Gastroesophageal sphincter (tissue), 4 donors: ENCODE measurements around the gene RABL6. TPM values are rescaled to one million over a fixed set of nuclear protein-coding genes. Genes with fewer than 3 reads are reported as not detected.

Experiments used
- ATAC-seq: fragments of 150-250 bp; one replicate; pipeline ENCODE4 v1.9.1; 2016; ENCODE audit warnings: mild to moderate bottlenecking, moderate library complexity
- H3K27ac ChIP-seq, 4 donors: fragments of 200-600 bp; sonication (generic) in 3 of 4; 1 replicate in 3 of 4; 2 replicates in 1 of 4; pipeline ENCODE4 v1.5.1; 2016 to 2019
- H3K27me3 ChIP-seq: fragments of 200-600 bp; sonication (generic); one replicate; pipeline ENCODE4 v1.5.1; 2019
- H3K36me3 ChIP-seq, 2 donors: fragments of 200-600 bp; sonication (generic); one replicate each; pipeline ENCODE4 v1.5.1; 2019; ENCODE audit warnings: control low read depth in 1 of 2
- H3K4me1 ChIP-seq, 3 donors: fragments of 200-600 bp; sonication (generic); 1 replicate in 2 of 3; 2 replicates in 1 of 3; pipeline ENCODE4 v1.5.1; 2016 to 2019; ENCODE audit warnings: control low read depth in 2 of 3
- H3K4me3 ChIP-seq, 2 donors: fragments of 200-600 bp; sonication (generic); one replicate each; pipeline ENCODE4 v1.5.1; 2019; ENCODE audit warnings: mild to moderate bottlenecking in 1 of 2, moderate library complexity in 1 of 2
- H3K9me3 ChIP-seq, 3 donors: fragments of 200-600 bp; sonication (generic); one replicate each; pipeline ENCODE4 v1.5.1; 2017 to 2019; ENCODE audit warnings: control low read depth in 2 of 3
- EP300 ChIP-seq: sonication (generic); formaldehyde crosslinking; IDR thresholded peaks from one replicate; pipeline ENCODE4 v1.6.1; 2017; ENCODE audit warnings: antibody characterized with exemption, mild to moderate bottlenecking
- POLR2A ChIP-seq, 2 donors: fragments of 450-650 bp; IDR thresholded peaks; one replicate each; pipeline ENCODE4 v1.6.1; 2017; ENCODE audit warnings: antibody characterized with exemption in 2 of 2, mild to moderate bottlenecking in 2 of 2, moderate library complexity in 1 of 2
- POLR2AphosphoS5 ChIP-seq: sonication (generic); formaldehyde crosslinking; IDR thresholded peaks from one replicate; pipeline ENCODE4 v1.6.1; 2017; ENCODE audit warnings: antibody characterized with exemption
- WGBS, 2 donors: methylation state at CpG; one replicate each; pipeline ENCODE4 v1.1.5; 2018; ENCODE audit warnings: low coverage in 1 of 2; 5-methylcytosine and 5-hydroxymethylcytosine counted together
- total RNA-seq, 4 donors: library from RNA; depleted of rRNA; stranded (reverse); fragments of >200 nt; gene quantifications; one replicate each; pipeline ENCODE4 v1.1.0, GENCODE V29; 2016
- TF ChIP-seq, protein P1 (sequence below), 4 experiments: fragments of 200-600 bp in 2 of 4; fragments of 450-650 bp in 2 of 4; sonication (generic) in 1 of 4; IDR thresholded peaks; one replicate each; pipeline ENCODE4 v1.5.1; 2017 to 2019; ENCODE audit warnings: antibody characterized with exemption in 4 of 4, mild to moderate bottlenecking in 2 of 4, moderate library complexity in 2 of 4

Gene RABL6
- total RNA-seq, 4 donors from 2014 or later, result 54.8 to 109 (median 71.2) TPM

DNA sequence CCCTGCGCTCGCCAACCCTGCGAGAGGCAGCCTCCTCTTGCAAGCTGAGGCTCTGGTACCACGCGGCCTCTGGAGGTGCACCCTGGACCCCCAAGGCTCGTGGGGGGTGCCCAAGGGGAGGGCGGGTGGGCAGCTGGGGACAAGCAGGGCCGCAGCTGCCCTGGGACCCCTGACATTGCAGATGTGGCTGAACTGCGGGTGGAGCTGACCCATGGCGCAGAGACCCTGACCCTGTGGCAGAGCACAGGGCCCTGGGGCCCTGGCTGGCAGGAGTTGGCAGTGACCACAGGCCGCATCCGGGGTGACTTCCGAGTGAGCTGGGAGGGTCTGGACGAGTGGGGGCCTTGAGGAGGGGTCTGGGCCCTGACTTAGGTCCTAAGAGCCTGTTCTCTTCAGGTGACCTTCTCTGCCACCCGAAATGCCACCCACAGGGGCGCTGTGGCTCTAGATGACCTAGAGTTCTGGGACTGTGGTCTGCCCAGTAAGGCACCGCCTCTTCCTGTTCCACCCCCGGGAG is 45.9 kb downstream of the RABL6 start:
- whole genome bisulfite sequencing, 2 donors, result no CpG with 5 or more reads among the region's 18 CpGs
- H3K27ac ChIP-seq, result no peak overlapping the region
- TF ChIP-seq EP300, result no peak
- no peak for TF ChIP-seq POLR2A (IDR thresholded peaks at IDR 0.05)

DNA sequence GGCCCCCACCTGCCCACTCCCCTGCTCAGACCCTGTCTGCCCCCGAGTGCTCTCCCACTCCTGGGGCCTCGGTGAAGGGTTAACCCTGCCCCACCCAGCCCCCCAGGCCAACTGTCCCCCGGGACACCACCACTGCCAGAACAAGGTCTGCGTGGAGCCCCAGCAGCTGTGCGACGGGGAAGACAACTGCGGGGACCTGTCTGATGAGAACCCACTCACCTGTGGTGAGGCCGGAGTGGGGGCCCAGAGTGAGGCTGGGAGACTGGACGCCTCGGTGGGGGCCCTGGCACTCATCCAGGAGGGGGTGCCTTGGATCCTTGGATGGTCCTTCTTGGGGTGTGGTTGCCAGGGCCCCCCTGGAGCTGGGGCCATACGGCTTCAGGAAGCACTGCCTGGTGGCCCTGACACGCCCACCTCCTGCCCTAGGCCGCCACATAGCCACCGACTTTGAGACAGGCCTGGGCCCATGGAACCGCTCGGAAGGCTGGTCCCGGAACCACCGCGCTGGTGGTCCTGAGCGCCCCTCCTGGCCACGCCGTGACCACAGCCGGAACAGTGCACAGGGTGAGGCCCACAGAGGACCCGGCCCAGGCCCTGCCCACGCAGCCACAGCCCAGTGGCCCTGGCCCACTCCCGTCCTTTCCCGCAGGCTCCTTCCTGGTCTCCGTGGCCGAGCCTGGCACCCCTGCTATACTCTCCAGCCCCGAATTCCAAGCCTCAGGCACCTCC is 46.5 kb downstream of the RABL6 start:
- H3K27me3 ChIP-seq, result no peaks in the 10 kb centered on the region
- H3K4me1 ChIP-seq, result peaks cover 0 to 32% (median 12%) of the 10 kb centered on the region in 3 donors
- ATAC-seq, result no peak
- peaks cover 0 to 16% of the 10 kb centered on the region in 2 donors for H3K36me3 ChIP-seq
- no peak overlapping the region for H3K27ac ChIP-seq
- no peak overlapping the region for H3K4me3 ChIP-seq
- H3K9me3 ChIP-seq, result no peaks in the 10 kb centered on the region
- TF ChIP-seq, protein P1, sequence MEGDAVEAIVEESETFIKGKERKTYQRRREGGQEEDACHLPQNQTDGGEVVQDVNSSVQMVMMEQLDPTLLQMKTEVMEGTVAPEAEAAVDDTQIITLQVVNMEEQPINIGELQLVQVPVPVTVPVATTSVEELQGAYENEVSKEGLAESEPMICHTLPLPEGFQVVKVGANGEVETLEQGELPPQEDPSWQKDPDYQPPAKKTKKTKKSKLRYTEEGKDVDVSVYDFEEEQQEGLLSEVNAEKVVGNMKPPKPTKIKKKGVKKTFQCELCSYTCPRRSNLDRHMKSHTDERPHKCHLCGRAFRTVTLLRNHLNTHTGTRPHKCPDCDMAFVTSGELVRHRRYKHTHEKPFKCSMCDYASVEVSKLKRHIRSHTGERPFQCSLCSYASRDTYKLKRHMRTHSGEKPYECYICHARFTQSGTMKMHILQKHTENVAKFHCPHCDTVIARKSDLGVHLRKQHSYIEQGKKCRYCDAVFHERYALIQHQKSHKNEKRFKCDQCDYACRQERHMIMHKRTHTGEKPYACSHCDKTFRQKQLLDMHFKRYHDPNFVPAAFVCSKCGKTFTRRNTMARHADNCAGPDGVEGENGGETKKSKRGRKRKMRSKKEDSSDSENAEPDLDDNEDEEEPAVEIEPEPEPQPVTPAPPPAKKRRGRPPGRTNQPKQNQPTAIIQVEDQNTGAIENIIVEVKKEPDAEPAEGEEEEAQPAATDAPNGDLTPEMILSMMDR (IDR thresholded peaks at IDR 0.05), result no peak
- no peak for TF ChIP-seq POLR2A (IDR thresholded peaks at IDR 0.05)
- TF ChIP-seq EP300, result no peak
- no peak for TF ChIP-seq POLR2AphosphoS5
- WGBS, 2 donors, result 73% methylated on average over 3 of the region's 30 CpGs; no CpG with 5 or more reads in 1 of the 2 donors

More for the DNA sequence above, 45.9 kb downstream of the RABL6 start:
- no peak for ATAC-seq
- Histone ChIP-seq H3K4me3 (no peak overlapping the region), H3K9me3 (no peaks in the 10 kb centered on the region), H3K27me3 (no peaks in the 10 kb centered on the region), H3K4me1 (peaks cover 0 to 26% (median 9%) of the 10 kb centered on the region in 3 donors), H3K36me3 (peaks cover 0 to 16% of the 10 kb centered on the region in 2 donors)

DNA sequence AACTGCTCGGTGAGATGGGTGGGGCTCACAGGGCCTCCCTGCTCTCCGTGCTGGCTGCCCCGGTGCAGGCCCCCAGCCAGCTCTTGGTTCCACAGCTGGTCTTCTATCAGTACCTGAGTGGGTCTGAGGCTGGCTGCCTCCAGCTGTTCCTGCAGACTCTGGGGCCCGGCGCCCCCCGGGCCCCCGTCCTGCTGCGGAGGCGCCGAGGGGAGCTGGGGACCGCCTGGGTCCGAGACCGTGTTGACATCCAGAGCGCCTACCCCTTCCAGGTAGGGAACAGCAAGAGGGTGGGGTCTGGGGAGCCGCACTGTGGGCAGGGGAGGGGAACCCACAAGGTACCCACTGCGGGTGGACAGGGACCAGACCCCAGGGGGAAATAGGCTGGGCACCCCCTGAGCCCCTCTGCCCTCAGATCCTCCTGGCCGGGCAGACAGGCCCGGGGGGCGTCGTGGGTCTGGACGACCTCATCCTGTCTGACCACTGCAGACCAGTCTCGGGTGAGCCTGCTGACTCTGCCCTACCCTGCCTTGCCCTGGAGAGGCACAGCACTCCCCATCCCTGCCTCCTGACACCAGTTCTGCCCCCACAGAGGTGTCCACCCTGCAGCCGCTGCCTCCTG is 47.2 kb downstream of the RABL6 start:
- TF ChIP-seq POLR2AphosphoS5, result no peak
- WGBS, 2 donors, result no CpG with 5 or more reads among the region's 23 CpGs

DNA sequence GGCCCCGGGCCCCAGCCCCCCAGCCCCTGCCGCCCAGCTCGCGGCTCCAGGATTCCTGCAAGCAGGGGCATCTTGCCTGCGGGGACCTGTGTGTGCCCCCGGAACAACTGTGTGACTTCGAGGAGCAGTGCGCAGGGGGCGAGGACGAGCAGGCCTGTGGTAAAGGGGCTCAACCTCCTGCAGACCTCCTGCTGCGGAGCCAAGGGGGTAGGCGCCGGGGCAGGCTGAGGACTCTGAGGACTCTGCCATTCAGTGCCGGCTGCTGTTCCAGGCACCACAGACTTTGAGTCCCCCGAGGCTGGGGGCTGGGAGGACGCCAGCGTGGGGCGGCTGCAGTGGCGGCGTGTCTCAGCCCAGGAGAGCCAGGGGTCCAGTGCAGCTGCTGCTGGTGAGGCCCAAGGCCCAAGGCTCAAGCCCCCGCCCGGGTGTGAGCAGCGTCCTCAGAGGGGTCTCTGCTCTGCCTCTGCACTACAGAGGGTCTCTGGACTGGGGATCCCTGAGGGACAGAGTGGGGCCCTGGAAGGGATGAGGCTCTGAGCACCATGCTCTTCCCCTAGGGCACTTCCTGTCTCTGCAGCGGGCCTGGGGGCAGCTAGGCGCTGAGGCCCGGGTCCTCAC is 47.8 kb downstream of the RABL6 start:
- Histone ChIP-seq H3K27me3 (no peaks in the 10 kb centered on the region), H3K9me3 (no peaks in the 10 kb centered on the region), H3K4me1 (peaks cover 0 to 27% (median 4%) of the 10 kb centered on the region in 3 donors), H3K4me3 (no peak overlapping the region), H3K27ac (no peak overlapping the region), H3K36me3 (peaks cover 0 to 21% of the 10 kb centered on the region in 2 donors)
- TF ChIP-seq POLR2A (IDR thresholded peaks at IDR 0.05) (no peak), EP300 (no peak), POLR2AphosphoS5 (no peak)
- TF ChIP-seq, protein P1 (IDR thresholded peaks at IDR 0.05), result no peak
- 56% methylated on average over 5 of the region's 26 CpGs; no CpG with 5 or more reads in 1 of the 2 donors for WGBS, 2 donors
- ATAC-seq, result no peak

More for the DNA sequence above, 47.2 kb downstream of the RABL6 start:
- Histone ChIP-seq H3K36me3 (peaks cover 0 to 17% of the 10 kb centered on the region in 2 donors), H3K4me3 (no peak overlapping the region), H3K9me3 (no peaks in the 10 kb centered on the region), H3K4me1 (peaks cover 0 to 33% (median 10%) of the 10 kb centered on the region in 3 donors), H3K27me3 (no peaks in the 10 kb centered on the region), H3K27ac (no peak overlapping the region)
- no peak for ATAC-seq

DNA sequence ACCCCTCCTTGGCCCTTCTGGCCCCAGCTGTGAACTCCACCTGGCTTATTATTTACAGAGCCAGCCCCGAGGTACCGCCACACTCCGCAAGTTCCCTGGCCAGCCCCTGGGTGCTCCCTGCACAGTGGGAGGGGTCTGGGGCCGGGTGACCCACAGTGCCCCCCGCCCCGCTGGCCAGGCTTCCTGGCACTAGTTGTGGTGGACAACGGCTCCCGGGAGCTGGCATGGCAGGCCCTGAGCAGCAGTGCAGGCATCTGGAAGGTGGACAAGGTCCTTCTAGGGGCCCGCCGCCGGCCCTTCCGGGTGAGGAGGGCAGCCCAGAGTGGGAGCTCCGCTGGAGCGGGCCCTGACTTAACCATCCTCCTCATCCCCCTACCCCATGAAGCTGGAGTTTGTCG is 48.3 kb downstream of the RABL6 start:
- H3K27me3 ChIP-seq, result no peaks in the 10 kb centered on the region
- TF ChIP-seq POLR2A (IDR thresholded peaks at IDR 0.05), result no peak
- TF ChIP-seq, protein P1 (IDR thresholded peaks at IDR 0.05), result no peak
- no peak for TF ChIP-seq POLR2AphosphoS5
- no peak for TF ChIP-seq EP300
- ATAC-seq, result no peak
- peaks cover 0 to 21% of the 10 kb centered on the region in 2 donors for H3K36me3 ChIP-seq
- no CpG with 5 or more reads among the region's 15 CpGs for WGBS, 2 donors
- H3K4me3 ChIP-seq, result no peak overlapping the region
- no peak overlapping the region for H3K27ac ChIP-seq
- no peaks in the 10 kb centered on the region for H3K9me3 ChIP-seq
- peaks cover 0 to 21% (median 4%) of the 10 kb centered on the region in 3 donors for H3K4me1 ChIP-seq
